HUDEP-2 (cell line): ENCODE results near the gene LAMA3.

Experiments
- DNase-seq, 76 experiments: peaks; one replicate each; lab custom pipeline; 2025; ENCODE audit not compliant: unreplicated experiment in 76 of 76; lab: John Stamatoyannopoulos, UW

The LAMA3 gene

GRCh38 chr18:23842305-23842704, 153.1 kb downstream of the LAMA3 start:
- DNase-seq: no peak

GRCh38 chr18:23844991-23845680, 155.9 kb downstream of the LAMA3 start:
- no peak for DNase-seq

- no peak for DNase-seq
Measured at GRCh38 chr18:23845988-23846630, 156.9 kb downstream of the LAMA3 start.

- DNase-seq: no peak
Measured at GRCh38 chr18:23847321-23847986, 158.2 kb downstream of the LAMA3 start.

GRCh38 chr18:23849141-23849540, 159.9 kb downstream of the LAMA3 start:
- no peak for DNase-seq

GRCh38 chr18:23850215-23850614, 161.0 kb downstream of the LAMA3 start:
- DNase-seq: no peak

- DNase-seq: no peak
Measured at GRCh38 chr18:23851470-23852002, 162.3 kb downstream of the LAMA3 start.

GRCh38 chr18:23852236-23853045, 163.2 kb downstream of the LAMA3 start:
- no peak for DNase-seq

GRCh38 chr18:23853448-23854195, 164.4 kb downstream of the LAMA3 start:
- DNase-seq: no peak

GRCh38 chr18:23855721-23856120, 166.5 kb downstream of the LAMA3 start:
- DNase-seq: no peak

GRCh38 chr18:23856466-23857163, 167.4 kb downstream of the LAMA3 start:
- DNase-seq: no peak

GRCh38 chr18:23857164-23857552, 167.9 kb downstream of the LAMA3 start:
- no peak for DNase-seq

GRCh38 chr18:23857756-23858155, 168.5 kb downstream of the LAMA3 start:
- no peak for DNase-seq

GRCh38 chr18:23859466-23860336, 170.4 kb downstream of the LAMA3 start:
- no peak for DNase-seq

- DNase-seq: no peak
Measured at GRCh38 chr18:23861326-23861725, 172.1 kb downstream of the LAMA3 start.

GRCh38 chr18:23861805-23862470, 172.7 kb downstream of the LAMA3 start:
- no peak for DNase-seq

- no peak for DNase-seq
Measured at GRCh38 chr18:23864624-23865023, 175.4 kb downstream of the LAMA3 start.

- DNase-seq: no peak
Measured at GRCh38 chr18:23867006-23867405, 177.8 kb downstream of the LAMA3 start.
